ENCODE data around the gene PODXL. TPM values are rescaled to one million over a fixed set of nuclear protein-coding genes. Genes with fewer than 3 reads are reported as not detected.

PODXL gene
- polyA plus RNA-seq, 1 experiment: 0.79 TPM

GRCh38 chr7:131504157-131504899 lies 52.1 kb downstream of the PODXL start:
- Histone ChIP-seq H3K27me3 (ENCODE audit: control insufficient read depth, insufficient read depth, low read length) (no peaks in the 10 kb centered on the region), H3K4me3 (ENCODE audit: low read depth, low read length) (no peak overlapping the region), H3K27ac (ENCODE audit: low read depth, low read length) (no peak overlapping the region), H3K9me3 (ENCODE audit: control insufficient read depth, insufficient read depth, low read length) (no peaks in the 10 kb centered on the region)
- CTCF ChIA-PET: interaction anchor here (5.9 to 6.9 kb wide), 2 partner anchors 9 to 151 kb away, joined by 50 to 85 read pairs; no protein-coding TSS in a partner anchor
- POLR2A ChIA-PET: no interaction called here
- TF ChIP-seq CTCF (IDR thresholded peaks at IDR 0.05; ENCODE audit: low read depth, low read length): no peak
- DNase-seq (ENCODE audit: low read depth, low spot score): no peak

- no peaks in the 10 kb centered on the region for H3K9me3 ChIP-seq (ENCODE audit: control insufficient read depth, insufficient read depth, low read length)
- no peak overlapping the region for H3K27ac ChIP-seq (ENCODE audit: low read depth, low read length)
- H3K27me3 ChIP-seq (ENCODE audit: control insufficient read depth, insufficient read depth, low read length): no peaks in the 10 kb centered on the region
- DNase-seq (ENCODE audit: low read depth, low spot score): no peak
- CTCF ChIA-PET: interaction anchor here (5.9 to 6.9 kb wide), 2 partner anchors 10 to 152 kb away, joined by 50 to 85 read pairs; no protein-coding TSS in a partner anchor
- POLR2A ChIA-PET: no interaction called here
- no peak overlapping the region for H3K4me3 ChIP-seq (ENCODE audit: low read depth, low read length)
- TF ChIP-seq CTCF (IDR thresholded peaks at IDR 0.05; ENCODE audit: low read depth, low read length): no peak
These were observed 52.8 kb downstream of the PODXL start for GRCh38 chr7:131503639-131504038.

GRCh38 chr7:131502810-131503508 lies 53.5 kb downstream of the PODXL start:
- Histone ChIP-seq H3K27me3 (ENCODE audit: control insufficient read depth, insufficient read depth, low read length) (no peaks in the 10 kb centered on the region), H3K9me3 (ENCODE audit: control insufficient read depth, insufficient read depth, low read length) (no peaks in the 10 kb centered on the region), H3K4me3 (ENCODE audit: low read depth, low read length) (no peak overlapping the region), H3K27ac (ENCODE audit: low read depth, low read length) (no peak overlapping the region)
- POLR2A ChIA-PET: interaction anchor here (0.7 kb wide), 1 partner anchor 393 kb away, joined by 3 read pairs; no protein-coding TSS in a partner anchor
- CTCF ChIA-PET: interaction anchor here (5.9 kb wide), 1 partner anchor 11 kb away, joined by 50 read pairs; no protein-coding TSS in a partner anchor
- TF ChIP-seq CTCF (IDR thresholded peaks at IDR 0.05; ENCODE audit: low read depth, low read length): no peak
- DNase-seq (ENCODE audit: low read depth, low spot score): no peak

GRCh38 chr7:131501930-131502685 lies 54.3 kb downstream of the PODXL start:
- H3K27ac ChIP-seq (ENCODE audit: low read depth, low read length): no peak overlapping the region
- TF ChIP-seq CTCF (IDR thresholded peaks at IDR 0.05; ENCODE audit: low read depth, low read length): no peak
- no peaks in the 10 kb centered on the region for H3K9me3 ChIP-seq (ENCODE audit: control insufficient read depth, insufficient read depth, low read length)
- no peaks in the 10 kb centered on the region for H3K27me3 ChIP-seq (ENCODE audit: control insufficient read depth, insufficient read depth, low read length)
- CTCF ChIA-PET: interaction anchor here (0.5 to 5.9 kb wide), 2 partner anchors 11 to 432 kb away, joined by 3 to 50 read pairs; no protein-coding TSS in a partner anchor
- no peak overlapping the region for H3K4me3 ChIP-seq (ENCODE audit: low read depth, low read length)
- POLR2A ChIA-PET: interaction anchor here (0.7 to 1.2 kb wide), 4 partner anchors 175 to 395 kb away, joined by 3 to 4 read pairs (median 3); partner anchors contain the start of gene MKLN1
- DNase-seq (ENCODE audit: low read depth, low spot score): no peak

Measured in AG04450 (cell line).